ENCODE data around the gene CACNA1C.

The CACNA1C gene

DNA sequence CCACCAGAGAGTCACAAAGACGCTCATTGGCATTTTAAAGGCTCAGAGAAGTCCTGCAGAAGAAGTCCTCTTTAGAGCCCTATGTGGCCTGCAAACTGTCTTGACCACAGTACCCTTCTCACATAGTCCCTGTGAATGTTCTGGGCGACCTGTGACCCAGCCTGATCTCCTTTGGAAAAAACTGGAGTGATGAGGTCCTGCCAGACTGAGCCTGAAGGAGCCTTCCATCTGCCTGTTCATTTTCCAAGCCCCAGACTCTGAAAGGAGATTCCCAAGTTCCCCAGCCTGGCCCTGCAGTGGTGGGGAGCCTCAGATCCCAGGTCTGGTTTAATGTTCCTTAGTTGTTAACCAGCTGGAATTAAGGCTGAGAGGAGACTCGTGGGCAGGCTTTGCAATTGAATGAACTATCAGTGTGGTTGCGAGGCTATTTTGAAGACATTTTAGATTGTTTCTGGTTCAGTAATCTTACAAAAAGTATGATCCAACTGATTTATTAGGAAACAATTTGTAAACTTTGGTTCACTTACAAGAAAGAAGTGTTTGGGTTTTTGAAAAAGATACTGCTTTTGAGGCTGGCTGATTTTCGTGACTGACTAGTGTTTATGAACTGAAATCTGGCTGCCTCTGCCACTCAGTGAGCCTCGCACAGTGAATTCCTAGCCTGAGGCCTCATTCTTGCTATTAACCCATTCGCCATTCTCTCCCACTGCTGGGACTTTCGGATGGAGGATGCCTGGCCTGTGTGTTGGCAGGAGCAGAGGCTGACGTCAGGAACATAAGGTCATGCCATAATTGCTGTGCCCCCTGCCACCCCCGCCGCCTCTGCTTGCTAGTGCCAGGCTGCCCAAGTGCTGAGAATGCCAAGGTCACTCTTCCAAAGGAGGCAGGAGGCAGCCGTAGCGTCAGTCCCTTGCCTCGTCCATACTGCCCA lies 249.0 kb downstream of the CACNA1C start:
- no peak for DNase-seq

DNA sequence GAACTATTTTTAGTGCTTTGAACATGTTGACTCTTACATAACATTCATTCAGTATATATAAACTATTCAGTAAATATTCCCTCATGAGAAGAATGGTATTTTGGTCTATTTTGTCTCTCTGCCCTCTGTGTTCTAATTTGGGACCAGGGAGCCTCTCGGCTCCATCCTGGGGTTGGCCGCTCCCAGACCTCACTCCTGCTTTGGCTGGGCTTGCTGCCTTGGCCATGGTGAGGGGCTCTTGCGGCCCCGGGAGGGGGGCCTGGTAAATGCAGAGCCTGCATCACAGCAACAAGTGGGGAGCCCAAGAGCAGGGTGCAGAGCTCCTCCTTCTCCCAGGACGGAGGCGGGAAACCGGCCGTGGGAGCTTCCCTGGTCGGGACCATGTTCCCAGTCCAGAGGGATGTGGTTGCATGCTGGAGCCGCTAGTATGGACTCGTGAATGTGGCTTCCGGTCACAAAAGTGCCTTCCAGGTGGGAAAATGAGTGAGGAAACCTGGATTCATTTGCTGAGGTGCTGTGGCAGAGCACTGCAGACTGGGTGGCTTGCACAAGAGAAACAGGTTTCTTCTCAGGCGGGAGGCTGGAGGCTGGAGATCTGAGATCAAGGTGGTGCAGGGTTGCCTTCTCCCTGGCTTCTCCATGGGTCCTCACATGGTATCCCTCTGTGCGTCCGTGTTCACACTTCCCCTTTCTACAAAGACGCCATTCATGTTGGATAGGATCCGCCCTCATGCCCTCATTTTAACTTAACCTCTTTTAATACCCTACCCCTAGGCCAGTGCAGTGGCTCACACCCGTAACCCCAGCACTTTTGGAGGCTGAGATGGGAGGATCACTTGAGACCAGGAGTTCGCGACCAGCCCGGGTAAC lies 250.2 kb downstream of the CACNA1C start:
- DNase-seq = no peak

DNA sequence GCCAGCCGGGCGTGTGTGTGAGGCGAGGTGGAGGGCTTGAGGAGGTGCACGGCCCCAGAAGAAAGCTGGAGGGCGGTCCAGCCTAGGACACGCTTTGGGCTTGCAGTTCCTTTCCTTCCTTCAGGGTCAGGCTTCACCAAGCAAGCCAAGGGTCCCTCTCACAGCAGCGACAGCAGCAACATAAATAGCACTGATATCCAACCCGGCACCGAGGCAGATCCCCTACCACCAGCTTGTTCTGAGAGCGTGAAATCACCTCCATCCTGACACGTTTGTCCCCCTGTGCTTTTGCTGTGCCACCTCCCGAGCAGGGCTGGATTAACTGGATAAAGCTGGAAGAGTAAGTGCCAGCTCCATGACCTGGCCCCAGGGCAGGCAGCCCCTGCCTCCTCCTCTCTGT lies 251.4 kb downstream of the CACNA1C start:
- no peak for DNase-seq

DNA sequence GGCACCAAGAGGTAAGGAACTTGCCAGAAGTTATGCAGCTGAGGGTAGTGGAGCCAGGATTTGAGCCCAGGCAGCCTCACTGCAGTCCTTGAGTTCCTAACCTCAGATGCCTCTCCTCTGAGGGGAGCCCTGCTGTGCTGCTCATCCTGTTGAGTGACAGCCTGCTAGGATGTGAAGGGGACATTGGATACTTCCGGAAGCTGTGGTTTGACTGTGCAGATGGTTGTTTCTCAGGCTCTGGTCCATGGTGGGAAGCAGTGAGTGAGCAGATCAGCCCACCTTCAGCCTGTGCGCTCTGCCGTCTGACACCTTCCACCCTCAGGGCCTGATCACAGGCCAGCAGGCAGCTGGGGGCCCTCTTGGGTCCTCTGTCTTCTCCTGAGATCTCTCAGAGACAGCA lies 253.2 kb downstream of the CACNA1C start:
- DNase-seq = no peak

DNA sequence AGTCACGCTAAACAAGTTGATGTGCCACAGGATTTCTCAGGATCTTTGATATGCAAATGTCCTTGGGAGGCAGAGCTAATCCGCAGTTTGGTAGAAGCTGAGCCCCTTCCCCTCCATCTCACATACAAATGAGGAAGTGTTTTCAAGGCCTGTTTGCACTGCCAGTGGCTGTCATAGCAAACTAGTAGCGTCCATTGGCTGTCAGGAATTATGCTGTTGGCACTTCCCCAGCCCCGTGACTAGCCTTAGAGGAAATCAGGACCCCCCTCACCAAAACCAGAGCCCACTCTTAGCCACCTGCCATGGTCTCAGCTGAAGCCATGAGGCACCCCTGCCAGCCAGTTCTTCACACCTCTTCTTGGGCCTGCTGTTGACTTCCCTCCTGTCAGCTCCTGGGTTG lies 253.9 kb downstream of the CACNA1C start:
- DNase-seq = no peak

DNA sequence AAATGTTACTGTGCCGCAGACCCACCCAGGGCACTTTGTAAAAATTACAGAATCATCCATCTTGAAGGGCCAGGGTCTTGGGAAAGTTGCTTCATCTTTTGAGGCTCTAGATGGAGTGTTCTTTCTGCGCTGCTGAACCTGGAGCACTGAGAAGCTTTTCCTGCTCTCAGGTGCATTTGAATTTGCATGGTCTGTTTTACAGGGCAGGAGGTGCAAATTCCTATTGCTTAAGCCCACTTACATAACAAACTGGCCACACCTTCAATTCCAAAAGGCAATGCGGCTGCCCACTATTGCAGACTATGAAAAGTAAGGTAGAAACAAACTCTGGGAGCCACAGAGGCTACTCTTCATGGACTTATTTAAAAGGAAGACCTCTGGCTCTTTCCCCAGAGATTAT lies 254.8 kb downstream of the CACNA1C start:
- DNase-seq = no peak

DNA sequence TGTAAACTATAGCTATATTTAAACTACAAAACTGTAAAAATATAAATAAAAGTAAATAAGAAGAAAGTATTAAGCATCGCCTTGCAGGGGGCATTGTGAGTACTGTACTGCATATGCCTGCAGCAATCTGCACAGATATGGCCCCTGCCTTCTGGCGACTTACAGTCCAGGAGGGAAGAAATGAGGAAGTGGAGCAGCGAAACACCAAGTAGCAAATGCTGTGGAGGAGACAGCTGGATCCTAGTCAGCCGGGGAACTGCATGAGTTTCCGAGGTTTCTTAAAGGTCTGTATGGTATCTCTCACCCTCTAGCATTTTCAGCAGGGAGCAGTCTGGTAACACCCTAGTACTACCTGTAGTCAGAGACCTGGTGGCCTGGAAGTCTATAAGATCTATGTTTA lies 256.9 kb downstream of the CACNA1C start:
- DNase-seq = no peak

DNA sequence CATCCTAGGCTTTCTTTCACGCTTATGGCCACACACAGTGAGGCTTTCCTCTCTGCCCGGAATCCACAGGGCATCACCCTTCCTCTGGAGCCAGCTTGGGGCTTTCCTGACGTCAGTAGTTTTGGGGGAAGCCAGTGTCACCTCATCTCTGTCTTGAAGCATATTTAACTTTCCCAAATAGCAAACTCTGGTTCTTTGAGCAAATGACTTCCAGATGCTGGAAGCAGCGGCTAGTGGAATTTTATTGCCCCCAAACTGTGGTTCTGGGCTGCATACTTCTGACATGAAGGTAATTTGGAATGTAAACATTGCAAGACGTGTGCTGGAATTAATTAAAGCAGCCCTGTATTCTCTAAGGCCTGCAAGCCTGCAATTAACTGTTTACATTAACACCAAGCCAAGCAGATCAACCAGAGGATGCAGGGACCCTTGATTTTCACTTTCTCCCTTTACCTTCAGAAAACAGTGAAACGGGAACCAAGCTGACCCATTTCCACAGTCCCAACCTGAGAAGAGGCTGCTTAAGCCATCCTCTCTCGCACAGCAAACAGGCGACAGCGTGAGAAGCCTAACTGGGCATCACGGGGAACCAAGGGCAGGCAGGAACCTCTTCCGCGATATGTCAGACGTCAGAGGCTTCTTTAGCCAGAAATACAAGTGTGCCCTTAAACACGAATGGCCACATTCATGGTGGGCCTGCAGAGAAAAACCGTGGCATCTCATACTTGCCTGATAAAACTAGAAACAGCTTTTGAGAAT lies 258.4 kb downstream of the CACNA1C start:
- no peak for DNase-seq

DNA sequence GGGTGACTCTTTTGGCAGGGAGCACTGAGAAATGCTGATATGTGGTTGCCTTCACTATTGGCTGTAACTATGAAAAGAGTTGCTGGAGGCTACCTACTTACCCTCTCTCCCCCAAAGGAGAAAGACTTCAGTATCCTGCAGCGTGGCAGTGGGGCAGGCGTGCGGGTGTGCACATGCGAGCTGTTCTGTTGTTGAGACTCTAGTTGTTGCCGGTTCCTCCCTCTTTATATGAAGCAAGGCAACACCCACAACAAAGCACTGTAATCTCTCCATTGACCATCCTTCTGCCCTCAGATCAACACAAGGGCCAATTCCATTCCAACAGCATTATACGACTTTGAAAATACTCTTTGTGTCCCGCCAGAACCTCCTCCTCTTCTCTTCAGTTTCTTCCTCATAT lies 259.4 kb downstream of the CACNA1C start:
- DNase-seq = no peak

DNA sequence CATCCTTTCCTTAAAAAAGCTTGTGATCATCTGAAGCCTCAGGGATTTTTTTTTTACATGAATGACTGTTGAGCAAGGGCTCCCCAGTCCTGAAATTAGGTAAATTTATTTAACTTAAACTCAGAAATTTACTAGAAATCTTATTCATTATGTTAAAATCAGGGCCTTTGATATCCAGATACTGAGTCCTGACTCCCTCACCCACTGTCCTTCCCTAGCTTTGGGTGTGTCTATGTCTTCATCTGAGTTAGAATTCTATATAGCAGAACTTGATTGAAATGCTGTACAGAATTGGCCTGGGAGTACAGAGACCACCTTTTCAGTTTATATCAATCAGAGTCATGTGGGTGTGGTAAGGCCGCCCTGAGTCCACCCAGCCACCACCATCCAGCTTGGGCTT lies 260.0 kb downstream of the CACNA1C start:
- no peak for DNase-seq

DNA sequence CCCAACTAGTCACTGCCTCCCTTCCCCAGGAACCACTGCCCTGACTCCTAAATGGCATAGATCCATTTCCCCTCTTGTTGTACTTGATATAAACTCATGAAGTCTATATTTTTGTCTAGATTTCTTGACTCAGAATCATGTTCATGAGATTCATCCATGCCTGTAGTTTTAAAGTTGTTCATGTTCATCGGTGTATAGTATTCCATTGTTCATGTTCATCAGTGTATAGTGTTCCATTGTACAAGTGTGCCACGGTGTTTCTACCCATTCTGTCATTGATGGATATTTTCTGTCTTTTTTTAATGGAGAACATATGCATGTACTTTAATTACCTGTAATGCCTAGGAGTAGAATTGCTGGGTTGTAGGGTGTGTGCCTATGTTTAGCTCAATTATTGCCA lies 261.7 kb downstream of the CACNA1C start:
- DNase-seq = no peak

DNA sequence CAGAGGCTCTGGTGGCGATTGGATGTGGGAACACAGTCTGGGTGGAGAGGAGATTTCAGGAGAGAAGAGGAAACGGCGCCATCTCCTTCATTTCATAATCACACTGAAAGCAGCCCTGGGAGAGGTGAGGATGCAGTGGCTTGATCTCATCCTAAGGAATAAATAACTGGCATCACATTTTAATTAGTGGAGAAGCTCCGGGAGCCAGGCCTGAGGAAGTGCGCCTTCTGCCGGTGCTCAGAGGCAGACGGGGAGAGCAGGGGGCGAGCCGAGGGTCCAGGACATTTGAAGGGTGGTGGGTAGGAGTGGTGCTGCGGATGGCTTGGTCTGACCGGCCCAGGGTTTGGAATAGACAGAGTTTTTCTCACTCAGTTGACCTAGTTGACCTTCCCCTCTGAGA lies 265.0 kb downstream of the CACNA1C start:
- no peak for DNase-seq

DNA sequence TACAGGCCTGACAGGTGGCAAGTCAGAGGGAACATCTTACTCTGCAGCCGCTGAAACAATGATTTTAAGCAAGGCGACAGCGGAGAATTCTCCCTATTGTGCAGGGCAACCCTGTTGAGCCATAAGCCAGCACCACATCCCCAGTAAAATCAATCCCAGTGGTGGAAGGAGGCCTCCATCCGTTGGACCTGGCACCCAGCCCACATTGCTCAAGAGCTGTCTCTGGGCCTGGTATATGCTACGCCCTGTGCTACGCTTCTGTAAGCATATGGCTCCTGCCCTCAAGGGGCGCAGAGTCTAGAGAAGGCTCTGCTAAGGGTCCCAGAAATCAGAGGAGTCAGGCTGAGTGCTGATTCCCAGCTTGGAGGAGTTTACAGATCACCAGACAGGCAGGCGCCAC lies 265.5 kb downstream of the CACNA1C start:
- DNase-seq = no peak

DNA sequence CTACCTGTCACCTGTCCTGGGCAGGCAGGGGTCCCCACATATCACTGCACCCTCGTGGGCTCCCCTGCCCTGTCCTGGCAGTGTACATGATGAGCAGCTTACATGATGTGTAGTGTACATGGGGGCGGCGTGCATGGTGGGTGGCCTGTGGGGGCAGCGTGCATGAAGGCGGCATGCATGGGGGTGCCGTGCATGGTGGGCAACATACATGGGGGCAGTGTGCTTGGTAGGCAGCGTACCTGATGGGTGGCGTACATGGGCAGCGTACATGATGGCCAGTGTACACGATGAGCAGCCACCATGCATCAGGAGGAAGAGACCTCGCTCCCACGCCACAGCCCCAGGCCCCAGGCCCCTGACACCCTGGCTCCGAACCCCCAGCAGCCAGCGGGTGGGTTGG lies 266.3 kb downstream of the CACNA1C start:
- no peak for DNase-seq

DNA sequence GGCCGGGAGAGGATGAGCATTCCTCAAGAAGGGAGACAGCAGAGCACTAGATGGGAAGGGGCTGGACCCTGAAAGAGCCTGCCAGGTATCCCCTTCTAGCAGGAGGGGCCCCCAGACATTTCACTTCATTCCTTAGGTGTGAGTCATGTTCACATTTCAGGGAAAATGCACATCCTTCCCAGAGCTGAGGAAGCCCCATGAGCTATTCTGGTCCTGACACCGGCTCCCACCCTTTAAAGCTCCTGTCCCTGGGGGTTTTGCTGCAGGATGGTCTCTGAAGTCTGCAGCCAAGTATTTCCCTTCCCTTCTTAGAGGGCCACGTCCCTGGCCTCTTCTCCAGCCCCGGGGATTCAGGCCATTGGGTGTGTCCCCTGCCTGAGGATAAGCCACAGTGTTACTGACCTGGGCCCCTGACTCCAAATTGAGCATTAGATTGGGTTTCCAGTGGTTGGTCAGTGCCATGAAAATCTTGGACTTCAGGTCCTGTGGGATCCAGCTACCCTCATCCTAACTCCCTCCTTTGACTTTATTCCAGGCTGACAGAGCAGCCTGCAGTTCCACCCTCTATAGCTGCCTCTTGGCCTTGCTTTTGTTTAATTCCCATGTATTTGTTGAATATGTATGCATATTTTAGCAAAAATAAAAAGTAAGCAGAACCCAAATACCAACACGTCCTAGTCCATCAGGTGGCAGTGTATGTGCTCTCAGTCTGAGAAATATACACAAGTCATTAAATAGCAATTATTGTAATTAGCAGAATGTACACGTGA lies 267.1 kb downstream of the CACNA1C start:
- DNase-seq = no peak

DNA sequence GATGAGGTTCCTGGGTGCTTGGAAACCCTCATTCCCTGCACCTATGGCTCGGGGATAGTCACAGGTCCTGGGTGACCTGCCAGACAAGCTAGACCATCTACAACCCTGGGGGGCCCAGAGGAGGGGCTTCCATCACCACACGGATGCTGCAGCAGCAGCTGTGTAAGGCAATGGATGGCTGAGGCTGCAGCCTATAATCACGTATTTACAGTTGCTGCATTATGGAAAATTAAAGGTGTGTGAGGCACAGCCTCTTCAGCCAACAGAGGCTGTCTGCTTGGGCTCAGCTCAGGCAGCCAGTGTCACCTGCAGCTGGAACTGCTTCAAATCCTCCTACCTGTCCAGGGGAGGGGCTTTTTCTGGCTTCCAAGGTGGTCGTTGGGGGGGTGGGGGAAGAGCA lies 268.1 kb downstream of the CACNA1C start:
- peak; percentile 88 for DNase-seq

DNA sequence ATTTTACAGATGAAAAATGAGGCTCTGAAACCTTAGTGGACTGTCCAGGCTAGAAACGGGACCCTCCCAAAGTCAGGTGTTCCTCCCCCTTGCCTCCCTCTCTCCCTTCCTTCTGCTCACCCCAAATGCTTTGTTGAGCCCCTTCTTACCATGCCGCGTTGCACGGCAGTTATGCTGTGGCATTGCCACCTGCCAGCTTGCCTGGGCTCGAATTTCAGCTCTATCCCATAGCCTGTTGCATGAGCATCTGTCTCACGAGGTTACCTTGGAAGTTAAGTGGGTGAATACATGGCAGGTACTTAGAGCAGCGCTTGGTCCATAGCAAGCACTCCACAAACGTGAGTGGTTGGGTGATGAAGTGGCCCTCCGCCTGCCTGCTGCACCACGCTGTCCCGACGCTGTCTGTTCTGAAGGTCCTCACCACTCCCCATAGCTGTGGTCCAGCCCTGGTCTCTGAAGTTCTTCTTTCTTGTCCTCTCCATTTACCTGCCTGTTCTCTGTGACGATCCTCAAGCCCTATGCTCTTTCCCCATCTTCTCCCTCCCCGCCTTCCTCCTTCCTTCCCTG lies 269.9 kb downstream of the CACNA1C start:
- DNase-seq = peak; percentile 94

DNA sequence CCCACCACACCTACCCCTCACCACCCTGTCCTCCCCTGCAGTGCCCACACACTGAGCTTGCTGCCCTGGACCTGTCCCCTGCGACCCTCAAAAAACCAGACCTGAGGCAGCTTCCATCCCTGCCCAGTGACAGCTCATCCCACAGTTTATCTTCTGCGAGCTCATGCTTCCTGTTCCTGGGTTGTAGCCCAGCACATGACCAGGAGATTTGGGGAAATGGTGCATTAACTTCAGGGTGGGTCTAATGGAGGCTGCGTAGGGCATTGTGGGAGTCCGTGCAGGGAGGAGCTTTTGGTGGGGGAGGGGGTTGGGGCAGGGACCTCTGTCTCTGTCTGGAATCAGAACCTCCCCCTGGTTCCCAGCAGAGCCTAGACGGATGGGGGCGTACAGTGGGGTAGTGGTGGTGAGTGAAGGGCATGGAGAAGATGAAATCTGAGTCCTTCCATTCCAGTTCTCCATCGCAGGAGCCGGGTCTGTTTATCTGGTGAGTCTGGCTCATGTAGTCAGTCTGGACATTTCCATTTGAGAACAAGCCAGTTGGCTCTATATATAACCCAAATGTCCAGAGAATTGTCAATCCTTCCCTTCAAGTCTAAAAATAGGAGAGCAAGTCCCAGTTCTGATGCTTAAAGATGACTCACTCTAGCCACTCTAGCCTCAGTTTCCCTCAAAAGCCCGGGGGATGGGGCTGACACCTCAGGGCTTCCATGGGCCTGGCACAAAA lies 270.9 kb downstream of the CACNA1C start:
- no peak for DNase-seq

DNA sequence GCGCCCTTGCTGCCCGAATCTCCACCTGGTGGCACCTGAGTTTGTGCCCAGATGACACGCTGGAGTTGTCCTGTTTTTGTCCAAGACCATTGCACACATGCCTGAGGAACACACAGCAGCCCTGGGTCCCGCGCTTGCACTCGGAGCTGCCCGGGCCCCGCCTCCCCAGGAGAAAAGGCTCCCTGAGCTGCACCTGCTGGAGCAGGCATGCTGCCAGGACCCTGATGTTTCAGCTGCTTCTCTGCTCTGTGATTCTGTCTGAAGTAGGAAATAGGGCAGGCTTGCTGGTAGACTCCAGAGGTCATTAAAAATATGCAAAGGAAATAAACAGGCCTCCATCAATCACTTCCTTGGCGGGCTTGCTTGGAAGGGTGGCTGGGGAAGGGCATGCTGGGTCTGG lies 271.6 kb downstream of the CACNA1C start:
- peak; percentile 97 for DNase-seq

DNA sequence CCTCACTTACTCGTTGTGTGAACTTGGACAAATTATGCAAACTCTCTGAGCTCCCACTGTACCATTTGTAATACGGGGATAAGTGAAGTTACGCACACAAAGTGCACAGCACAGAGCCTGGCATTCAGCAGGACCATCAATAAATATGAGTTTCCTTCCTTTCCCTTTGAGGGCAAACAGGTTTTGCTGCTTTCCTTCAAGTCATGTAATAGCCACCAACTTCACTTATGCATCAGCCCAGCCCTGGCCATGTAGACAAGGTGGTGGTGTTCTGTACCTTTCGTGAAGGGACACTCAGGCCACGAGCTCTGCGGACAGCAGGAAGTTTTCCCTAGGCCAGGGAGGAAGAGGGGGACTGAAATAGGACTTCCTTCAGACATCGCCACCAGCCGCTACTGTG lies 272.7 kb downstream of the CACNA1C start:
- no peak for DNase-seq

DNA sequence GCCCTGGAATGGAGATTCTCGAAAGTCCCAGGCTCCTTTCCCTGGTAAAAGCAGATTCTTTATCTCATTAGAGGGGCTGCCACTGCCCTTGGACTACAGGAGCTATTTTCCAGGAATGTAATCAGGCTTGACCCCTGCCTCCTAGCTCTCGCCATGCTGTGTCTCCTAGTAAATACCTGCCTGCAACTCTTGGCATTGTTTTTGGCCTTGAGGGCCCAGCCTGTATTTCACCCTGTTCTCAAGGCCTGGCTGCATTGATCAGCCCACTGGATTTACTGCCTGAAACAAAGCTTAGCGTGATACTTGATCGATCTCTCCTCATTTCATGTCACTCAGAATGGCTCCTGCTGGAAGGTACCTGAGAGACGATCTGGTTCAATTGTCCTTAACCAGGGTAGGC lies 273.7 kb downstream of the CACNA1C start:
- DNase-seq = no peak
